GF-D8 (cell line): ENCODE data around the gene LRRC43.
"Not testable (repeated sequence)": the region's sequence is repeated elsewhere in the genome, so short reads cannot be mapped to it uniquely, and the experiment has no call there.

Experiments
- DNase-seq: peaks from one replicate; lab custom pipeline; 2025; lab: John Stamatoyannopoulos, UW

The LRRC43 gene

GRCh38 chr12:122155705-122156104, 27.2 kb upstream of the LRRC43 start:
- DNase-seq: no peak

GRCh38 chr12:122158700-122159285, 24.1 kb upstream of the LRRC43 start:
- no peak for DNase-seq

GRCh38 chr12:122159882-122160281, 23.0 kb upstream of the LRRC43 start:
- no peak for DNase-seq

GRCh38 chr12:122160761-122161160, 22.2 kb upstream of the LRRC43 start:
- no peak for DNase-seq

- DNase-seq: no peak
Measured at GRCh38 chr12:122161682-122162081, 21.2 kb upstream of the LRRC43 start.

- no peak for DNase-seq
Measured at GRCh38 chr12:122162976-122163375, 19.9 kb upstream of the LRRC43 start.

- DNase-seq: no peak
Measured at GRCh38 chr12:122166422-122167349, 16.2 kb upstream of the LRRC43 start.

- no peak for DNase-seq
Measured at GRCh38 chr12:122167356-122167925, 15.5 kb upstream of the LRRC43 start.

GRCh38 chr12:122168492-122168891, 14.4 kb upstream of the LRRC43 start:
- no peak for DNase-seq

GRCh38 chr12:122171399-122171798, 11.5 kb upstream of the LRRC43 start:
- no peak for DNase-seq

GRCh38 chr12:122172262-122172939, 10.5 kb upstream of the LRRC43 start:
- no peak for DNase-seq

GRCh38 chr12:122174155-122174845, 8.6 kb upstream of the LRRC43 start, which contains the start of gene IL31:
Gene IL31 (minus strand): TSS chr12:122174221. CDS start chr12:122174172, 49 bp downstream.
- DNase-seq: no peak

- not testable (repeated sequence) for DNase-seq
Measured at GRCh38 chr12:122176473-122176872, 6.5 kb upstream of the LRRC43 start.

- DNase-seq: no peak
Measured at GRCh38 chr12:122183588-122183940, 641 bp downstream of the LRRC43 start.

GRCh38 chr12:122184517-122184916, 1.6 kb downstream of the LRRC43 start:
- DNase-seq: no peak

- no peak for DNase-seq
Measured at GRCh38 chr12:122185079-122185478, 2.2 kb downstream of the LRRC43 start.

- DNase-seq: no peak
Measured at GRCh38 chr12:122185494-122186082, 2.7 kb downstream of the LRRC43 start.

- DNase-seq: no peak
Measured at GRCh38 chr12:122187466-122187865, 4.5 kb downstream of the LRRC43 start.

GRCh38 chr12:122189626-122190475, 6.9 kb downstream of the LRRC43 start:
- no peak for DNase-seq

- DNase-seq: no peak
Measured at GRCh38 chr12:122190842-122191668, 8.1 kb downstream of the LRRC43 start.
